Muscle layer of duodenum (tissue), 2 donors: Measurements from ENCODE around the gene CAMKV.

Experiments
- H3K27ac ChIP-seq: one replicate; pipeline ENCODE4 v1.7.0; 2013; ENCODE audit warnings: mild to moderate bottlenecking, low read length
- H3K27me3 ChIP-seq: one replicate; pipeline ENCODE4 v1.7.0; 2013; ENCODE audit warnings: low read depth, mild to moderate bottlenecking, control low read depth, low read length
- H3K36me3 ChIP-seq, 2 donors: one replicate each; pipeline ENCODE4 v1.7.0; 2013; ENCODE audit warnings: low read length in 2 of 2, control low read depth in 1 of 2, mild to moderate bottlenecking in 1 of 2; ENCODE audit not compliant: insufficient read depth in 2 of 2, control insufficient read depth in 1 of 2
- H3K4me1 ChIP-seq, 2 donors: one replicate each; pipeline ENCODE4 v1.7.0; 2013; ENCODE audit warnings: low read length in 2 of 2, mild to moderate bottlenecking in 2 of 2, control low read depth in 1 of 2, moderate library complexity in 1 of 2; ENCODE audit not compliant: insufficient read depth in 2 of 2, control insufficient read depth in 1 of 2
- H3K4me3 ChIP-seq, 2 donors: one replicate each; pipeline ENCODE4 v1.7.0; 2013; ENCODE audit warnings: low read length in 2 of 2, low read depth in 1 of 2, mild to moderate bottlenecking in 1 of 2
- H3K9me3 ChIP-seq, 2 donors: one replicate each; pipeline ENCODE4 v1.7.0; 2013; ENCODE audit warnings: low read length in 2 of 2, control low read depth in 1 of 2, mild to moderate bottlenecking in 1 of 2; ENCODE audit not compliant: control insufficient read depth in 1 of 2
- donor health status: healthy.

The CAMKV gene

GRCh38 chr3:49886922-49887265 is 17.2 kb upstream of the CAMKV start:
- Histone ChIP-seq H3K27ac (no peak overlapping the region), H3K36me3 (peaks cover 0 to 9% of the 10 kb centered on the region in 2 donors), H3K9me3 (no peaks in the 10 kb centered on the region), H3K4me3 (no peak overlapping the region), H3K27me3 (no peaks in the 10 kb centered on the region), H3K4me1 (peaks cover 2 to 8% of the 10 kb centered on the region in 2 donors)

GRCh38 chr3:49883998-49884397 is 14.3 kb upstream of the CAMKV start:
- Histone ChIP-seq H3K36me3 (no peaks in the 10 kb centered on the region), H3K27ac (no peak overlapping the region), H3K27me3 (no peaks in the 10 kb centered on the region), H3K9me3 (no peaks in the 10 kb centered on the region), H3K4me1 (peaks cover 7 to 22% of the 10 kb centered on the region in 2 donors), H3K4me3 (no peak overlapping the region)

GRCh38 chr3:49882166-49882565 is 12.5 kb upstream of the CAMKV start:
- peak overlapping the region in 1 of 2 donors; percentile 12 for H3K4me3 ChIP-seq
- no peak overlapping the region for H3K27ac ChIP-seq
- H3K4me1 ChIP-seq: peaks cover 7 to 22% of the 10 kb centered on the region in 2 donors
- no peaks in the 10 kb centered on the region for H3K36me3 ChIP-seq
- no peaks in the 10 kb centered on the region for H3K27me3 ChIP-seq
- H3K9me3 ChIP-seq: no peaks in the 10 kb centered on the region

GRCh38 chr3:49880581-49881315 is 11.0 kb upstream of the CAMKV start:
- Histone ChIP-seq H3K27ac (no peak overlapping the region), H3K36me3 (no peaks in the 10 kb centered on the region), H3K4me1 (peaks cover 7 to 22% of the 10 kb centered on the region in 2 donors), H3K27me3 (no peaks in the 10 kb centered on the region), H3K4me3 (no peak overlapping the region), H3K9me3 (no peaks in the 10 kb centered on the region)

- Histone ChIP-seq H3K4me3 (no peak overlapping the region), H3K9me3 (no peaks in the 10 kb centered on the region), H3K4me1 (peaks cover 7 to 22% of the 10 kb centered on the region in 2 donors), H3K27me3 (no peaks in the 10 kb centered on the region), H3K36me3 (no peaks in the 10 kb centered on the region), H3K27ac (no peak overlapping the region)
Observed at GRCh38 chr3:49879721-49880120, 10.0 kb upstream of the CAMKV start.

- Histone ChIP-seq H3K9me3 (no peaks in the 10 kb centered on the region), H3K4me3 (no peak overlapping the region), H3K27me3 (no peaks in the 10 kb centered on the region), H3K27ac (no peak overlapping the region), H3K4me1 (peaks cover 7 to 22% of the 10 kb centered on the region in 2 donors), H3K36me3 (no peaks in the 10 kb centered on the region)
Observed at GRCh38 chr3:49878686-49879085, 9.0 kb upstream of the CAMKV start.

- Histone ChIP-seq H3K27me3 (no peaks in the 10 kb centered on the region), H3K9me3 (no peaks in the 10 kb centered on the region), H3K27ac (no peak overlapping the region), H3K4me1 (peaks cover 7 to 22% of the 10 kb centered on the region in 2 donors), H3K36me3 (no peaks in the 10 kb centered on the region), H3K4me3 (no peak overlapping the region)
Observed at GRCh38 chr3:49877716-49878115, 8.0 kb upstream of the CAMKV start.

- no peaks in the 10 kb centered on the region for H3K9me3 ChIP-seq
- H3K4me1 ChIP-seq: peaks cover 2 to 11% of the 10 kb centered on the region in 2 donors
- no peaks in the 10 kb centered on the region for H3K36me3 ChIP-seq
Observed at GRCh38 chr3:49876567-49876966, 6.9 kb upstream of the CAMKV start.

GRCh38 chr3:49873623-49874022 is 3.9 kb upstream of the CAMKV start:
- Histone ChIP-seq H3K9me3 (no peaks in the 10 kb centered on the region), H3K4me3 (no peak overlapping the region), H3K36me3 (no peaks in the 10 kb centered on the region), H3K27ac (no peak overlapping the region), H3K27me3 (peaks cover 18% of the 10 kb centered on the region), H3K4me1 (peaks cover 0 to 16% of the 10 kb centered on the region in 2 donors)

More at GRCh38 chr3:49876567-49876966, 6.9 kb upstream of the CAMKV start:
- Histone ChIP-seq H3K27me3 (no peaks in the 10 kb centered on the region), H3K4me3 (no peak overlapping the region), H3K27ac (no peak overlapping the region)

GRCh38 chr3:49872801-49873281 is 3.1 kb upstream of the CAMKV start:
- Histone ChIP-seq H3K27me3 (peaks cover 26% of the 10 kb centered on the region), H3K9me3 (no peaks in the 10 kb centered on the region), H3K4me1 (peaks cover 0 to 16% of the 10 kb centered on the region in 2 donors), H3K36me3 (no peaks in the 10 kb centered on the region), H3K4me3 (no peak overlapping the region), H3K27ac (no peak overlapping the region)

- Histone ChIP-seq H3K27me3 (peaks cover 27% of the 10 kb centered on the region), H3K27ac (no peak overlapping the region), H3K4me1 (peaks cover 0 to 16% of the 10 kb centered on the region in 2 donors), H3K4me3 (no peak overlapping the region), H3K9me3 (no peaks in the 10 kb centered on the region), H3K36me3 (no peaks in the 10 kb centered on the region)
Observed at GRCh38 chr3:49871531-49872153, 1.9 kb upstream of the CAMKV start.
